ENCODE results near the gene TOGARAM2.
"Not testable (repeated sequence)": the region's sequence is repeated elsewhere in the genome, so short reads cannot be mapped to it uniquely, and the experiment has no call there.

The TOGARAM2 gene

GRCh38 chr2:29090311-29090710 lies 109.2 kb downstream of the TOGARAM2 start:
- not testable (repeated sequence) for H3K36me3 ChIP-seq (ENCODE audit: control insufficient read depth in 1 of 2, insufficient read depth in 2 of 2, low read length in 2 of 2); H4K91ac ChIP-seq (ENCODE audit: low read depth, low read length); H2AK5ac ChIP-seq (ENCODE audit: low read length); H3K23ac ChIP-seq (ENCODE audit: low read length); H3K14ac ChIP-seq (ENCODE audit: low read length); H3K4ac ChIP-seq (ENCODE audit: low read depth, low read length); H4K8ac ChIP-seq (ENCODE audit: low read depth, low read length); H3K18ac ChIP-seq (ENCODE audit: low read length); H3K79me1 ChIP-seq (ENCODE audit: low read length); H3K27me3 ChIP-seq (ENCODE audit: insufficient read depth, low read length); H3K4me1 ChIP-seq (ENCODE audit: control insufficient read depth in 1 of 2, insufficient read depth in 2 of 2, low read length in 2 of 2); H2AFZ ChIP-seq (ENCODE audit: insufficient read depth, low read length, poor library complexity); H4K12ac ChIP-seq (ENCODE audit: low read depth, low read length); H3K27ac ChIP-seq (ENCODE audit: low read depth, low read length); H2BK120ac ChIP-seq (ENCODE audit: insufficient read depth, low read length, poor library complexity); DNase-seq; H2BK5ac ChIP-seq (ENCODE audit: low read depth, low read length, poor library complexity); H3K4me3 ChIP-seq (ENCODE audit: low read depth, low read length); H3K4me2 ChIP-seq (ENCODE audit: low read length); H2BK12ac ChIP-seq (ENCODE audit: low read length); H3K9me3 ChIP-seq (ENCODE audit: insufficient read depth, low read depth, low read length); H3K9ac ChIP-seq (ENCODE audit: low read length); H3K79me2 ChIP-seq (ENCODE audit: control insufficient read depth, insufficient read depth, low read length, poor library complexity)
- WGBS (ENCODE audit: extremely low coverage, insufficient coverage, insufficient read length), result no CpG with 5 or more reads among the region's 7 CpGs

- Histone ChIP-seq H2AFZ (ENCODE audit: insufficient read depth, low read length, poor library complexity) (no peak overlapping the region), H3K4me1 (ENCODE audit: control insufficient read depth in 1 of 2, insufficient read depth in 2 of 2, low read length in 2 of 2) (peaks cover 0 to 2% of the 10 kb centered on the region in 2 experiments), H3K79me2 (ENCODE audit: control insufficient read depth, insufficient read depth, low read length, poor library complexity) (no peaks in the 10 kb centered on the region), H4K8ac (ENCODE audit: low read depth, low read length) (no peak overlapping the region), H3K4me2 (ENCODE audit: low read length) (no peak overlapping the region), H3K4ac (ENCODE audit: low read depth, low read length) (no peak overlapping the region), H3K9me3 (ENCODE audit: insufficient read depth, low read depth, low read length) (no peaks in the 10 kb centered on the region), H3K18ac (ENCODE audit: low read length) (no peak overlapping the region), H3K27ac (ENCODE audit: low read depth, low read length) (no peak overlapping the region), H3K9ac (ENCODE audit: low read length) (no peak overlapping the region), H3K14ac (ENCODE audit: low read length) (no peak overlapping the region), H3K23ac (ENCODE audit: low read length) (no peak overlapping the region), H4K12ac (ENCODE audit: low read depth, low read length) (no peak overlapping the region), H2BK12ac (ENCODE audit: low read length) (no peak overlapping the region), H3K36me3 (ENCODE audit: control insufficient read depth in 1 of 2, insufficient read depth in 2 of 2, low read length in 2 of 2) (no peaks in the 10 kb centered on the region), H2BK120ac (ENCODE audit: insufficient read depth, low read length, poor library complexity) (no peak overlapping the region), H3K79me1 (ENCODE audit: low read length) (no peaks in the 10 kb centered on the region), H3K4me3 (ENCODE audit: low read depth, low read length) (no peak overlapping the region), H4K91ac (ENCODE audit: low read depth, low read length) (no peak overlapping the region), H2BK5ac (ENCODE audit: low read depth, low read length, poor library complexity) (no peak overlapping the region), H3K27me3 (ENCODE audit: insufficient read depth, low read length) (no peaks in the 10 kb centered on the region), H2AK5ac (ENCODE audit: low read length) (no peak overlapping the region)
- no CpG with 5 or more reads among the region's 8 CpGs for WGBS (ENCODE audit: extremely low coverage, insufficient coverage, insufficient read length)
- DNase-seq, result no peak
Observed at GRCh38 chr2:29096969-29097368, 115.9 kb downstream of the TOGARAM2 start.

DNA sequence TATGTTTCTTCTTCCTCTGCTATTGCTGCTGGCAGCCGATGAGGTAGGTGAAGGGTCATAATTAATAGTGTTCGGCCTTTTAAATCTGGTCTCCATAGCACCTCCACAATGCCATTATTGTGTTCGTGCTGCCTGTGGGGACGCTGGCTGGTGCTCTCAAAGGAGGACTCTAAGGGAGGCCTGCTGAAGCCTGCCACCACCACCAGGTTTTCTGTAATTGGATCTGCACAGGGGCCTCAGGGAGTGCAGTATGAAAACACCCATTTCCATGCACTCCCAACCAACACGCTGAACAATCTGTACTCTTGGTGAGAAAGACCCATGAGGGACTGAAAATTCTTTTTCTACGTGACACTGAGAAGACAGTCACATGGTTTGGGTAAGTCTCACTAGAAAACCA lies 116.5 kb downstream of the TOGARAM2 start:
- Histone ChIP-seq H4K12ac (ENCODE audit: low read depth, low read length) (no peak overlapping the region), H3K9ac (ENCODE audit: low read length) (no peak overlapping the region), H3K18ac (ENCODE audit: low read length) (no peak overlapping the region), H2BK5ac (ENCODE audit: low read depth, low read length, poor library complexity) (no peak overlapping the region), H4K8ac (ENCODE audit: low read depth, low read length) (no peak overlapping the region), H2BK12ac (ENCODE audit: low read length) (no peak overlapping the region), H3K79me1 (ENCODE audit: low read length) (no peaks in the 10 kb centered on the region), H3K4ac (ENCODE audit: low read depth, low read length) (no peak overlapping the region), H3K27me3 (ENCODE audit: insufficient read depth, low read length) (no peaks in the 10 kb centered on the region), H2AK5ac (ENCODE audit: low read length) (no peak overlapping the region), H3K4me1 (ENCODE audit: control insufficient read depth in 1 of 2, insufficient read depth in 2 of 2, low read length in 2 of 2) (peaks cover 0 to 2% of the 10 kb centered on the region in 2 experiments), H3K27ac (ENCODE audit: low read depth, low read length) (no peak overlapping the region), H3K9me3 (ENCODE audit: insufficient read depth, low read depth, low read length) (no peaks in the 10 kb centered on the region), H3K23ac (ENCODE audit: low read length) (no peak overlapping the region), H3K79me2 (ENCODE audit: control insufficient read depth, insufficient read depth, low read length, poor library complexity) (no peaks in the 10 kb centered on the region), H3K4me2 (ENCODE audit: low read length) (no peak overlapping the region), H2AFZ (ENCODE audit: insufficient read depth, low read length, poor library complexity) (no peak overlapping the region), H2BK120ac (ENCODE audit: insufficient read depth, low read length, poor library complexity) (no peak overlapping the region), H4K91ac (ENCODE audit: low read depth, low read length) (no peak overlapping the region), H3K36me3 (ENCODE audit: control insufficient read depth in 1 of 2, insufficient read depth in 2 of 2, low read length in 2 of 2) (no peaks in the 10 kb centered on the region), H3K14ac (ENCODE audit: low read length) (no peak overlapping the region), H3K4me3 (ENCODE audit: low read depth, low read length) (no peak overlapping the region)
- WGBS (ENCODE audit: extremely low coverage, insufficient coverage, insufficient read length), result no CpG with 5 or more reads among the region's 6 CpGs
- DNase-seq, result no peak

GRCh38 chr2:29100564-29100963 lies 119.5 kb downstream of the TOGARAM2 start:
- H2BK120ac ChIP-seq (ENCODE audit: insufficient read depth, low read length, poor library complexity), result no peak overlapping the region
- no CpG with 5 or more reads among the region's 1 CpG for WGBS (ENCODE audit: extremely low coverage, insufficient coverage, insufficient read length)
- no peak overlapping the region for H3K4me3 ChIP-seq (ENCODE audit: low read depth, low read length)
- no peak overlapping the region for H3K23ac ChIP-seq (ENCODE audit: low read length)
- H3K18ac ChIP-seq (ENCODE audit: low read length), result no peak overlapping the region
- H4K8ac ChIP-seq (ENCODE audit: low read depth, low read length), result no peak overlapping the region
- no peaks in the 10 kb centered on the region for H3K9me3 ChIP-seq (ENCODE audit: insufficient read depth, low read depth, low read length)
- no peak for DNase-seq
- H4K12ac ChIP-seq (ENCODE audit: low read depth, low read length), result no peak overlapping the region
- no peaks in the 10 kb centered on the region for H3K79me2 ChIP-seq (ENCODE audit: control insufficient read depth, insufficient read depth, low read length, poor library complexity)
- H3K14ac ChIP-seq (ENCODE audit: low read length), result no peak overlapping the region
- no peak overlapping the region for H3K4ac ChIP-seq (ENCODE audit: low read depth, low read length)
- no peak overlapping the region for H3K27ac ChIP-seq (ENCODE audit: low read depth, low read length)
- no peaks in the 10 kb centered on the region for H3K79me1 ChIP-seq (ENCODE audit: low read length)
- H3K27me3 ChIP-seq (ENCODE audit: insufficient read depth, low read length), result no peaks in the 10 kb centered on the region
- H3K4me2 ChIP-seq (ENCODE audit: low read length), result no peak overlapping the region
- H2BK12ac ChIP-seq (ENCODE audit: low read length), result no peak overlapping the region
- no peak overlapping the region for H2BK5ac ChIP-seq (ENCODE audit: low read depth, low read length, poor library complexity)
- H3K4me1 ChIP-seq (ENCODE audit: control insufficient read depth in 1 of 2, insufficient read depth in 2 of 2, low read length in 2 of 2), result no peaks in the 10 kb centered on the region
- H2AFZ ChIP-seq (ENCODE audit: insufficient read depth, low read length, poor library complexity), result no peak overlapping the region
- no peak overlapping the region for H4K91ac ChIP-seq (ENCODE audit: low read depth, low read length)
- H3K9ac ChIP-seq (ENCODE audit: low read length), result no peak overlapping the region
- H3K36me3 ChIP-seq (ENCODE audit: control insufficient read depth in 1 of 2, insufficient read depth in 2 of 2, low read length in 2 of 2), result no peaks in the 10 kb centered on the region
- no peak overlapping the region for H2AK5ac ChIP-seq (ENCODE audit: low read length)
